Parathyroid adenoma (tissue), 2 donors: ENCODE data around the gene DIPK1A.

Source experiments
- H2AFZ ChIP-seq: fragments of 300-600 bp; sonication (generic); one replicate; pipeline ENCODE4 v1.7.0; 2017; ENCODE audit warnings: antibody characterized with exemption, mild to moderate bottlenecking
- H3K27ac ChIP-seq: fragments of 300-600 bp; sonication (generic); one replicate; pipeline ENCODE4 v1.7.0; 2017
- H3K27me3 ChIP-seq: fragments of 300-600 bp; sonication (generic); one replicate; pipeline ENCODE4 v1.7.0; 2017; ENCODE audit warnings: low read length; ENCODE audit not compliant: control insufficient read depth, insufficient read depth
- H3K36me3 ChIP-seq: fragments of 300-600 bp; sonication (generic); one replicate; pipeline ENCODE4 v1.7.0; 2017; ENCODE audit warnings: low read length; ENCODE audit not compliant: control insufficient read depth, insufficient read depth
- H3K4me1 ChIP-seq: fragments of 300-600 bp; sonication (generic); one replicate; pipeline ENCODE4 v1.7.0; 2017; ENCODE audit warnings: control low read depth
- H3K4me2 ChIP-seq: fragments of 300-600 bp; sonication (generic); one replicate; pipeline ENCODE4 v1.7.0; 2017; ENCODE audit warnings: low read length
- H3K4me3 ChIP-seq: fragments of 300-600 bp; sonication (generic); one replicate; pipeline ENCODE4 v1.7.0; 2017; ENCODE audit warnings: low read depth, low read length
- H3K79me2 ChIP-seq: fragments of 300-600 bp; sonication (generic); one replicate; pipeline ENCODE4 v1.7.0; 2017; ENCODE audit warnings: control low read depth
- H3K9ac ChIP-seq: fragments of 300-600 bp; sonication (generic); one replicate; pipeline ENCODE4 v1.7.0; 2017; ENCODE audit warnings: mild to moderate bottlenecking
- H3K9me3 ChIP-seq: fragments of 300-600 bp; sonication (generic); one replicate; pipeline ENCODE4 v1.7.0; 2017; ENCODE audit warnings: low read length; ENCODE audit not compliant: control insufficient read depth
- CTCF ChIP-seq: fragments of 300-600 bp; sonication (generic); IDR thresholded peaks from one replicate; pipeline ENCODE4 v1.7.0; 2017; ENCODE audit warnings: antibody characterized with exemption, mild to moderate bottlenecking
- donor health status: primary hyperparathyroidism.

DIPK1A gene

GRCh38 chr1:92833840-92834239 is 127.4 kb downstream of the DIPK1A start:
- Histone ChIP-seq H3K36me3 (no peaks in the 10 kb centered on the region), H3K27ac (no peak overlapping the region), H3K4me3 (peak overlapping the region; percentile 96), H3K4me2 (peak overlapping the region; percentile 97), H3K27me3 (no peaks in the 10 kb centered on the region), H3K9ac (no peak overlapping the region), H3K9me3 (no peaks in the 10 kb centered on the region), H3K4me1 (peaks cover 12% of the 10 kb centered on the region), H3K79me2 (peaks cover 25% of the 10 kb centered on the region), H2AFZ (no peak overlapping the region)
- no peak for TF ChIP-seq CTCF

GRCh38 chr1:92832537-92833114 is 128.6 kb downstream of the DIPK1A start:
- Histone ChIP-seq H3K36me3 (no peaks in the 10 kb centered on the region), H3K27me3 (no peaks in the 10 kb centered on the region), H2AFZ (peak overlapping the region; percentile 93), H3K4me1 (peaks cover 12% of the 10 kb centered on the region), H3K27ac (peak overlapping the region; percentile 92), H3K79me2 (peaks cover 25% of the 10 kb centered on the region), H3K9ac (peak overlapping the region; percentile 32), H3K9me3 (no peaks in the 10 kb centered on the region), H3K4me2 (peak overlapping the region; percentile 97), H3K4me3 (peak overlapping the region; percentile 96)
- no peak for TF ChIP-seq CTCF

GRCh38 chr1:92831762-92832536 is 129.3 kb downstream of the DIPK1A start, which contains the start of gene RPL5:
Gene RPL5, plus strand, starts transcription at chr1:92832040. Its CDS starts 75 bp downstream, at chr1:92832115.
- Histone ChIP-seq H3K4me2 (peak within 1 kb of the TSS; percentile 97), H3K79me2 (peaks cover 25% of the 10 kb centered on the region), H3K27me3 (no peaks in the 10 kb centered on the region), H3K9ac (peak within 1 kb of the TSS; percentile 32), H3K36me3 (no peaks in the 10 kb centered on the region), H3K4me3 (peak within 1 kb of the TSS; percentile 96), H3K9me3 (no peaks in the 10 kb centered on the region), H3K27ac (peak within 1 kb of the TSS; percentile 92), H3K4me1 (peaks cover 12% of the 10 kb centered on the region), H2AFZ (peak within 1 kb of the TSS; percentile 93)
- peak; percentile 85 for TF ChIP-seq CTCF

GRCh38 chr1:92831368-92831761 is 129.9 kb downstream of the DIPK1A start:
- Histone ChIP-seq H3K36me3 (no peaks in the 10 kb centered on the region), H3K9me3 (no peaks in the 10 kb centered on the region), H3K9ac (no peak overlapping the region), H3K4me1 (peaks cover 12% of the 10 kb centered on the region), H3K27ac (no peak overlapping the region), H3K79me2 (peaks cover 24% of the 10 kb centered on the region), H3K4me3 (peak overlapping the region; percentile 96), H3K27me3 (no peaks in the 10 kb centered on the region), H2AFZ (peak overlapping the region; percentile 93), H3K4me2 (peak overlapping the region; percentile 8)
- TF ChIP-seq CTCF = no peak
